GM21367 (cell line): ENCODE data around the gene PAEP.
"Not testable (repeated sequence)": the region's sequence is repeated elsewhere in the genome, so short reads cannot be mapped to it uniquely, and the experiment has no call there.

ENCODE experiments used
- ATAC-seq: cut with Tn5 transposase; IDR thresholded peaks from one replicate; pipeline ENCODE4 v1.9.1; 2021; ENCODE audit not compliant: unreplicated experiment

Gene PAEP

DNA sequence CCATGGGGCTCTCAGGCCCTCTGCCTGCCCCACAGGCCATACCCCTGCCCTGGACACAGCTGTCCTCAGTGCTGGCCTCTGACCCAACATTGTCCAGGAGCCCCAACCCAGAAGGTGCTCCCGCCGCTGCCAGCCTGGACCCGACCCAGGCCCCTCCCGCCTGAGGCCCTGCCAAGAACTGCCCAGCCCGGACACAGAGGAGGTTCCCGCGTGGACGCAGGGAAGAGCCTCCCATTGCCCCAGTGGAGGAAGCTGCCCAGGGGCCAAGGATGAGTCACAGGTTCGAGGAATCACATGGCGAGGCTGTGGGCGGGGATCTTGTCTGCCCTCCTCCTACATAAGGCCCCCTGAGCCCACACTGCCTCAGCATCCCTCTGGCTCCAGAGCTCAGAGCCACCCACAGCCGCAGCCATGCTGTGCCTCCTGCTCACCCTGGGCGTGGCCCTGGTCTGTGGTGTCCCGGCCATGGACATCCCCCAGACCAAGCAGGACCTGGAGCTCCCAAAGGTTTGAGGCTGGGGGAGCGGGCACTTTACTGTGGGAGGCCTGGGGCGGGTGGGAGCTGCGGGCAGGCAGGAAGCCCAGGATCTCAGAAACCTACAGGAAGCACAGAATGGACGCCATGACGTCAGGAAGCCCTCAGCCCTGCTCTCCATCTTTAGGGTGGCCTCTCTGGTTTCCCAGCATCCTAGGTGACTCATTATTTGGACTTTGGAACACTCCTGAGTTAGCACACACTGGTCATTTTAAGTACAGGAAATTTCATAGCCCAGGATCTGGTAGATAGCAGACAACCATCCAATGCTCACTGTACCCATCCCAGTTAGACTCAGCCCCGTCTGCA is at the start of gene PAEP:
TSS of gene PAEP (plus strand) at position 366 of the 844 bp plus-strand sequence.
- ATAC-seq: no peak

DNA sequence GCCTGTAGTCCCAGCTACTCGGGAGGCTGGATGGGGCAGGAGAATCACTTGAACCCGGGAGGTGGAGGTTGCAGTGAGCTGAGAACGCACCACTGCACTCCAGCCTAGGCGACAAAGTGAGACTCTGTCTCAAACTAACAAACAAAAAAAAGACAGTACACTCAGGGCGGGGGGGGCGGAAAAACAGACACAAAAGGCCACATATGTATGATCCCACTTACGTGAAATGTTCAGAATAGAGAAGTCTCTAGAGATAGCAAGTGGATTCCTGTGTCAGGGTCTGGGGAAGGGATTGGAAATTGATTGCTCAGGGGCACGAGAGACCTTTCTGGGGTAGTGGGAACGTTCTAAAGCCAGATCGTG is 49.3 kb upstream of the PAEP start:
- no peak for ATAC-seq

DNA sequence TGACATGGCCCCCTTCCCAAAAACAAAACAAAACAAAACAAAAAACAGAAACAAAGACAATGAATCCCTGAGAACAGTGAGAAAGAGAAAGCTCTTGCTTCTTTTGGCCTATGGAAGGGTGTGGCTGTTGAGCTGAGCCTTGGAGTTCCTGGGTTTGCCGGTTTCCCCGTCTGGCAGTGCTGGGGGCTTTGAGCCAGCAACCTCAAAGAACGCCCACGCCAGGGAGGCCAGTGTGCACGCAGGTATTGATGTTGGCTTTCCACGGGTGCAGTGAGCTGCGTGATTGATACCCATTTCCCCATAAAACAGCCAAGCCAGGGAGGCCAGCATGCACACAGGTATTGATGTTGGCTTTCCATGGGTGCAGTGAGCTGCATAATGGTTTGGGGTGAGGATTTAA is 48.7 kb upstream of the PAEP start:
- no peak for ATAC-seq

DNA sequence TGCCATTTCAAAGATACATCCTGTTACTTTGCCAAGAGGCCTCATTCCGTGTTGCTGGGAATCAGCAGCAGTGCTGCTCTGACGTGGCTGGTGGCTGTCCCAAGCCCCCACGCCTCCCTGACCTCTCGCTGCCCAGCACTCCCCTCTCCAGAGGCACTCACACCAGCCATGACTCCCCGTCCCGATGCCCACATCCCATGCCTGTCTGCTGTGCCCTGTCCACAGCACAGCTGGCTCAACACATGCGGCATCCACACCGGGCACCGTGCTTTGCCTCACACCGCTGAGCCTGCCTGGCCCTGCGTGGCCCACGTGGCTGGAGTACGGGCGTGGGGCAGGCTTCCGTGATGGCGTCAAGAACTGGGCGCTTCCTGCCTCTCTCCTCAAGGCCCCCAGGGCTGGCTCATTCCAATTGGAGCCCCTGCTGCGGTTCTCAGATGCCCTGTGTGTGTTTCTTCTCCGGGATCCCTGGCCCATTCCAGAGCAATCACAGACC is 48.2 kb upstream of the PAEP start:
- no peak for ATAC-seq

DNA sequence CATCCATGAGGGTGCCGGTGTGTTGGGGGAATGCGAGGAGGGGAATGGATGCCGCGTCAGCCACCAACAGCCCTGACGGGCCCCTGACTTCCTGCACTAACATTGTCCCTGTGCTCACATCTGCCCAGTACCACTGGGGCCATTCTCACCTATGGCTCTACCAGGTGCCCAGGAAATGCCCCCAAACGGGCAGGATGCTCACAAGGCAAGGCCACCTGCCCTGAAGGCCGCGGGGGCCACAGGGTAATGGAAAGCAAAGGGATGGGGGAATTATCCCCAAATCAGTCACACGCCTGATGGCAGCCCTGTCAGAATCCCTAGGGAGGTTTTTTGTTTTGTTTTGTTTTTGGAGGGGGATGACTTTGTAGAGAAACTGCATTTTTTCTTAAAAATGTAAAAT is 47.6 kb upstream of the PAEP start:
- ATAC-seq: not testable (repeated sequence)

DNA sequence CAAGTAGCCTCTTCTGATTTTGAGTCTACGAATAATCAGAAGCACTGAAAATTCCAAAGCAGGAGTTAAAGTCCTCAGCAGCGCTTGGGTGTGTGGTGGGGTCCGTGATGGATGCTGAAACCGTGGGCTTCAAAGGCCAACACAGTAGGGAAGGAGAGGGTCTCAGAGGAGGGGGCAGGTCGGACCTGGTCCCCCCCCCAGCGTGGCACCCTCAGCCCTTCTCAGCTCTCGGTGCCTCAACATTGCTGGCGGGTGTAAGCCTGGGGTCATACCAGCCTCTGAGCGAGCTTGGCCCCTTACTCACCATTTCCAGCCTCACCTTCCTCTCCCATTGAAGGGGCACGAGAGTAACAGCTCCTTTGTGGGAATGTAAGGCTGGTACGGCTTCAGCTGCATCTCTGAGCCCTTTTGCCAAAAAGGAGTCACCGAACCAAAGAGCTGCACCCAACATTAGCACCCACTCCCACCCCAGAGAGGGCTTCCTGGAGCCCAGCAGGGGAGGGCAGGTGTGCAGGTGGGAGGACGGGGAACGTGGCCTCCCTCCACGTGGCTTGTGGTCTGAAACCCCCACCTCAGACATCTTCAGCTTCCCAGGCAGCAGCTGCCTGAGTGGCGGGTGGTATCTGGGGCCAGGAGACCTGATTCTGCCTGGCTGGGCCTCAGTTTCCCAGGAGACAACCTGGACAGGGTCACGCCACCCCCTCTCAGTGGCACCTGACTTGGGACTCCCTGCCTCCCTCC is 47.0 kb upstream of the PAEP start:
- no peak for ATAC-seq

DNA sequence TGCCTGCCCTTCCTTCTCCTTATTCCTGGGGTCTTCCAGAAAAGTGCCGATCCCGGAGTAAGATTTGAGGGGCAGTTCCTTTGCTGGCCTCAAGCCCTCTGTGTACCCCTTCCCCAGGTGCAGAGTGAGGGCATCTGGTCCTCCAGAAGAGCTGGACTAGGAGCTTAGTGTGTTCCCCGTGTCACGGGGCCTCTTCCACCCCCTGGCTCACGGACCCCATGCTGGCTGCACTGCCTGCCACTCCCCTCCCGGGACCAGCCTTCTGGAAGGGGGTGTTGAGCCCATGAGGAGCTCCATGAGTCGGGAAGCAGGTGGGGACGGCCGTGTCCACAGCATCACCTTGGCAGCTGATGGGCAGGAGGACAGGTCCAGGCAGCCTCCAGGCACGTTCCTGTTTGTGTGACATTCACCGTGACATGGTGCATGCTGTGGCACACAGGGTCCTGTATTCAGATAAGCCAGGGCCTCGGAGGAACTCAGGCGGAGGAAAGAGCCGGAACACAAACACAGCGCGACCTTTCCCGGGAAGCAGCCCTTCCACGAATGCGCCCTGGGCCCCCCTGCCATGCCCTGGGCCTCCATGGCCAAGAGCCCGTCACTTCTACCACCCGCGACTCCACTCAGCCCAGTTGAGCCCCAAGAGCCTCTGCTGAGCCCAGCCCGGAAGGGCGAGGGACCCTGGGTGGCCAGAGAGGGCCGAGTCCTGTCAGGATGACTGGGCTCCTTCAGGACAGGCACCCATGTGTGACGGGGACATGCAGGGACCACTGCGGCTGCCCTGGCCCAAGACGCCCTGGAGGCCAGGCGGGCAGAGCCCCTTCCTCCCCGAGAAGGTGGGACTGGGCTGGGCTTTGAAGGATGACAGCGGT is 46.2 kb upstream of the PAEP start:
- ATAC-seq: no peak

DNA sequence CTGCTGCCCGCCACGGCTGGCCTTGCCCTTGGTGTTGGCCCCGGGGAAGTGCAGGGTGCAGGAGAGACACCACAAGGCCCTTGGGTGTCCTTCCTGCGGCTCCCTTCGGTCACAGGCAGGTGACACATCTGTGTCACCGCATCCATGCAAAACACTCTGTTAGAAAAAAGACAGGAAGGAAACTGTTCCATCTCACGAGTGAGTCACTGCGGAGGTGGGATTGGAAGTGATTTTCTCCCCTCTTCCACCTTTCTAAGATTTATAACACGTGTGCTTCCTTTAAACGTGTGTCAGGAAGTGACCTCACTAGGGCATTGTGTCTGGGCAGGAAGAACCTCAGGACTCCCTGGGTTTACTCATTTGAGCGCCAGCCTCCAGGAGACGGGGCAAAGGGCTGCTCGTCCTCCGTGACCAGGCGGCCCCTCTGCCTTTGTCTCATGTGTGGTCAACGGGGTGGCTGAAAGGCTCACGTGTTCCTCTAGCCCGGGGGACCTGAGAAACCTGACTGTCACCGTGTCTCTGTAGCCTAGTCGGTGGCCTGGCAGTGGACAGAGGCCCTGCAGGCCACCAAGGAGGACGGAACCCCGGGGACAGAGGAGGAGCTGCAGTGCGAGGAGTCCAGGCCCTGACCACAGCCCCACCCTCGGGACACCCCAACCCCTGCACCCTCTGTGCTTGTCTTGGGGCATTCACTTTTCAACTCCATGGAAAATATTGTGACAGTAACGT is 45.3 kb upstream of the PAEP start:
- no peak for ATAC-seq

DNA sequence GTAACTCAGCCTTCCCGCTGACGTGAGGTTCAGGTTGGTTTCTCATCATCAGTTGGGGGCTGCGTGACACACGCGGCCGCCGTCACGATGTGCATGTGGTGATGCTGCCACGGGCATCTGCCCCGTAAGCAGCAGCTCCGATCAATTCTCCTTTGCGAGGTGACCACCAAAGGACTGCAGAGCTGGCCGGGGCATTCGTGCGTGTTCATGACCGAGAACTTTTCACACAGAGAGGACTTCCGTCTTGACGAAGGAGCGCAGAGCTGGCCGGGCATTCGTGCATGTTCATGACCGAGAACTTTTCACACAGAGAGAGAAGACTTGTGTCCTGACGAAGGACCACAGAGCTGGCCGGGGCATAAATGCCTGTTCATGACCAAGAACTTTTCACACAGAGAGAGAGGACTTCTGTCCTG is 44.1 kb upstream of the PAEP start:
- no peak for ATAC-seq

DNA sequence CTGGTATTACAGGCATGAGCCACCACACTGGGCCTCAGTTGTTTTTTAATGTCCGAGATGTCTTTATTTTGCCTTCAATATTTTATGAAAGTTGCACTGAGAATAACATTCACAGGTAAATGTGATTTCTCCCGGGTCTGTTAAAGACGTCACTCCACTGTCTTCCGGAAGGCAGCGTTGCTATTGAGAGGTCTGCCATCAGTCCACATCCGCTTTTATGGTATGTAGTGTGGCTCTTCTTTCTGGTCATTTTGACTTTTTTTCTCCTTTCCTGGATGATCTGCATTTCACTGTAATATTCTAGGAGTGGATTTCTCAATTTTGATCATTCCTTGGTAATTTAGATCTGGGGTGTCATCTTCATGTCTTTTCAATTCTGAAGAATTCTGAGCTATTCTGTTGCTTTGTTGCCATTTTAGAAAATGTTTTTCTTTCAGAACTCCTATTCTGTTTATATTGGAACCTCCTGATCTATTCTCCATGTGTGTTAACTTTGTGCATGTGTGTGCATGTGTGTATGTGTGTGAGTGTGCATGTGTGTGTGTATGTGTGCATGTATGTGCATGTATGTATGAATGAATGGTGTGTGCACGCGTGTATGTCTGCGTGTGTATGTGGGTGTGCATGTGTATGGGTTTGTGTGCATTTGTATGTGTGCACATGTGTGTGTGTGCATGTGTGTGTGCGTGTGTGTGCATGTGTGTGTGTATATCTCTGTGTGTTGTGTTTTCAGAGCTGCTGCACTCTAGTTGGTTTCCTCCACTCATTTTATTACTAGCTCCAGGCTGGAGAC is 42.2 kb upstream of the PAEP start:
- no peak for ATAC-seq

DNA sequence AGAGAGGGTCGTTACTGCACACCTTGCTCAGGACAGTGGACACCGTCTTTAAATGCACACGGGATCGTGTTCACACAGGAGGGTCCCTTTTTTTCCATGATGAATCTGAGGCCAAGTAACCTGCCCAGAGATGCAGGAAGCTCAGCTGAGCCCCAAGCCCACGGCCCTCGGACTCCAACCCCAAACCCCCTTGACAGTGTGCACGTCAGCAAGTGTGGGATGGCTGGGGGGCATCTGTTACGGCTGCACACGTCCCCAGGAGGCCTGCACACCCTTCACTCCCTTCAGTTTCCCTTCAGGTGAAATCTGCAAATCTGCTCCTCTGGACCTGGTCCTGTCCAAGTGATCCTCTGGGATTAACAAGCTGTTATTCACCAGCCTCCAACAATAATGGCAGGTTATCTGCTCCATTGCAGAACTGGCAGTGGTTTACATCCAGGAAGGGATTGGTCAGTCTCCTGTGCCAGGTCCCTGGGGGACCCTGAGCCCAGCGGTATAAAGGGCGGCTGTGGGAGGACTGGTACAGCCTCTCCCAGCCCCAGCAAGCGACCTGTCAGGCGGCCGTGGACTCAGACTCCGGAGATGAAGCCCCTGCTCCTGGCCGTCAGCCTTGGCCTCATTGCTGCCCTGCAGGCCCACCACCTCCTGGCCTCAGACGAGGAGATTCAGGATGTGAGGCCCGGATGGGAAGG is 40.5 kb upstream of the PAEP start, which contains the start of gene LCN1:
TSS of gene LCN1 (plus strand) at position 525 of the 692 bp plus-strand sequence. CDS start at position 583, 58 bp downstream.
- no peak for ATAC-seq

DNA sequence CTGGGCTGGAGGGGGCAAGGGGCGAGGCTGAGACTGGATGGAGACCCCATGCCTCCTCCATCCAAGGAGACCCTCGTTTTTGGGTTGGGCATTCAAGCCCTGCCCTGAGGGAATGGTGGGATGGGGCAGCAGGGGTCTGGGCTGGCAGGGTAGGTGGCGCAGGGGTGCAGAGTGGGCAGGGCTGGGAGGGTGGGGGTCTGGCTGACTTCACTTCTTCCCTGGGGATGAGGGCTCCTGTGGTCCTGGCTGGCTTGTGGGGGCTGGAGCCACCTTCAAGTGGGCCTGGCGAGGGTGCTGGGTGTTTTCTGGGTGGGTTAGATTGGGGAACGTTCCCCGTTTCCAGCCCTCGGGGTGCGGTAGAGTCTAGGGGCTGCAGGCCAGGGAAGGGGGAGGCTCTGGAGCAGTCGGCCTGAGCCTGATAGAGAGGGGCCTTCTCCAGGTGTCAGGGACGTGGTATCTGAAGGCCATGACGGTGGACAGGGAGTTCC is 39.9 kb upstream of the PAEP start:
- ATAC-seq: no peak

DNA sequence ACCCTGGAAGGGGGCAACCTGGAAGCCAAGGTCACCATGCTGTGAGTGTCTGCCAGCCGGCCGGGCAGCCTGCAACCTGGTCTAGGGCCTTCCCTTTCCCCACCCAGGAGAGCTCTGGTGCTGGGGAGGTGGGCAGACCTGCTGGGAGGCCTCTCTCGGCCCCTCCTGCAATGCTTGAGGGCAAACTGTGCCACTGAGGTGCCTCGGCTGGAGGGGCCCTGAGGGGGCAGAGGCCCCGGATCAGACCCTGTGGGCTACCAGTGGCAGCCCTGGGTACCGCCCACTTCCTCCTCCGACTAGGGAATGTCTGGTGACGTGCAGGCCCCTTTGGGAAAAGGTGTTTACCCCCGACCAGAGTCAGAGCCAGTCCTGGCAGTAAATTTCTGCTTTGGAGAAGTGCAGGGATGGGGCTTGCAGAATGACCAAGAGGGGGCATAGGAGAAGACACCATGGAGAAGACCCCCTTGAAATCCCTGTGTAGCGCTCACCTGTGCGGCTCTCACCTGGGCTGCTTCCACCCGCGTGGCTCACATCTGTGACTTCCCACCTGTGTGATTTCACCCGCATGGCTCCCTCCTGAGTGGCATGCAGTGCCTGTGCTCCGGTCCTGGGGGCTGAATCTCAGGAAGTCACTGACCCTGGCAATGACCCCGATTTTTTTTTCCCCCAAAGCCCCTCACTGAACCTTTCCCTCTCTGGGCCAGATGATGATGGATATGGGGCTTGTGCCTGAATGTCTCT is 39.2 kb upstream of the PAEP start:
- no peak for ATAC-seq

DNA sequence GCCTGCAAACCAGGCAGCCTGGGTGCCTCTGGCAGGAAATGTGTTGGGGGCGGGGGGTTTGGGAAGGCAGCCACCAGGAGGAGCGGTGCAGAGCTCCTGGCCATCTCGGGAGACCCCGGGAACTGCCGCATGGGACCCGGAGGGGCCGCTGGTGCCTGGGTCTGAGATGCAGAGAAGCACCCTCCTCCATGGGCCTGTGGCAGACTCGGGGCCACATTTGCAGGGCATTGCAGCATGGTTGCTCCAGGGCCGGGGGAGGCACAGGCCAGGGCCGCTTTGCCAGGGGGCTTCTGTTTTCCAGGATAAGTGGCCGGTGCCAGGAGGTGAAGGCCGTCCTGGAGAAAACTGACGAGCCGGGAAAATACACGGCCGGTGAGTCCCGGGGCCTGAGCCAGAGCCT is 38.6 kb upstream of the PAEP start:
- ATAC-seq: no peak

DNA sequence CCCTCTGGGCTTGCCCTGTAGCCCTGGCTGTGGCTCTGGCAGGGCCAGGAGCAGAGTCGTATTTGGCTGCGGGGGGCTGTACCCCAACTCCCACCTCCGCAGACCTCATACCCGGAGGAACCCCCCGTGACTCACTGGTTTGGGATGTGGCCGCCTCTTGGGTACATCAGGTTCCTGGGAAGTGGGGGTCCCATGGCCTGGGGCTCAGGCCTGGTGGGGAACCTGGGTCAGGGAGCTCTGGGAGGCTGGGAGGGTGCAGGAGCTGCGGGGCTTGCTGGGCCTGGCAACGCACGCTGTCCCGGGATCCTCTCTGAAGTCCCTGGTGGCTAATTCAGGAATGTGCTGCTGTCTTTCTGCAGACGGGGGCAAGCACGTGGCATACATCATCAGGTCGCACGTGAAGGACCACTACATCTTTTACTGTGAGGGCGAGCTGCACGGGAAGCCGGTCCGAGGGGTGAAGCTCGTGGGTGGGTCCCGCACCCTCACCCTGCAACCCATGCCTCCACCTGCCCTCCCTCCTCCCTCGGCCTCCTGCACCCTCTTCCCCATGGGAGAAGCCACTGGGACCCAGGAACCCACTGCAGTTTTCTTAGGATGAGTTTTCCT is 37.9 kb upstream of the PAEP start:
- ATAC-seq: no peak

DNA sequence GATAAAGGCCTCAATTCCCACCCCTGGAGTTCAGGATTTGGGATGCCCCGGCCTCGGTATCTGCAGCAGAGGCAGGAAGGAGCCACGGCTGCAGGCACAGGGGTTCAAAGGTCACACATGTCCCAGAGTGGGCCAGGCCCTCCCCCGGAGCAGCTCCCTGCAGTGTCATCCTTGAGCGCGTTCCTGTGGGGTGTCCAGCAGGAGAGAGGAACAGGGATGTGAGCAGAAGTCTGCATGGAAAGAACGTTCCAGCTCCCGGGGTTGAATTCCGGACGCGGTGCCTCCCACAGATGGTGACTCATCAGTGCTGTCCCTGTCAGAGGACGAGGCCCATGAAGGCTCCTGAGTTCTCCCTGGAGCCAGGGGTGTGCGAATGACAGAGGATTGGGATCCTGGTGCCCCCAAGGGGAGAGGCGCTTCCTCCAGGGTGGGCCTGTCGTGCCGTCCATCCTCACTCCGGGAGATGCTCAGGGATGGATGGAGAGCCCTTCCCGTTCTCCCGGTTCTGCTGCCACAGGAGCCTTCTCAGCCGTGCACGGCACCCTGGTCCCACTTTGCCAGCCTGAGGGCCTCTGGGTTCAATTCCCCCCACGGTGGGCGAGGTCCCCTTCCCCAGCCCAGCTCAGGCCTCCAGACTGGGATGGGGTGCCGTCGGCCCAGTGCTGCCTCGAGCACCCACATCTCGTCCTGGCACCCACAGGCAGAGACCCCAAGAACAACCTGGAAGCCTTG is 37.3 kb upstream of the PAEP start:
- no peak for ATAC-seq
